Activated T-cell treated with anti-CD3 and anti-CD28 coated beads for 1 hour (primary cell): ENCODE measurements around the gene MPPED1.

Experiments used
- DNase-seq: peaks from one replicate; pipeline ENCODE4 v3.0.0-alpha.2; 2020; ENCODE audit warnings: low read depth

Gene MPPED1

GRCh38 chr22:43431808-43432554 lies 20.2 kb downstream of the MPPED1 start:
- no peak for DNase-seq

- DNase-seq, result no peak
Measured at GRCh38 chr22:43432883-43433415, 21.1 kb downstream of the MPPED1 start.

GRCh38 chr22:43433451-43434274 lies 21.8 kb downstream of the MPPED1 start:
- no peak for DNase-seq

- DNase-seq, result no peak
Measured at GRCh38 chr22:43434275-43434927, 22.6 kb downstream of the MPPED1 start.

GRCh38 chr22:43434928-43435311 lies 23.1 kb downstream of the MPPED1 start:
- no peak for DNase-seq

GRCh38 chr22:43435851-43436811 lies 24.3 kb downstream of the MPPED1 start:
- DNase-seq, result no peak

GRCh38 chr22:43436868-43437267 lies 25.1 kb downstream of the MPPED1 start:
- DNase-seq, result no peak

- no peak for DNase-seq
Measured at GRCh38 chr22:43437871-43438475, 26.2 kb downstream of the MPPED1 start.

GRCh38 chr22:43438666-43439347 lies 27.0 kb downstream of the MPPED1 start:
- no peak for DNase-seq

- no peak for DNase-seq
Measured at GRCh38 chr22:43439368-43440103, 27.7 kb downstream of the MPPED1 start.

- no peak for DNase-seq
Measured at GRCh38 chr22:43440104-43440387, 28.2 kb downstream of the MPPED1 start.

- DNase-seq, result no peak
Measured at GRCh38 chr22:43440556-43440955, 28.7 kb downstream of the MPPED1 start.

- DNase-seq, result no peak
Measured at GRCh38 chr22:43441216-43441615, 29.4 kb downstream of the MPPED1 start.

GRCh38 chr22:43441751-43442150 lies 29.9 kb downstream of the MPPED1 start:
- DNase-seq, result no peak

GRCh38 chr22:43442386-43443151 lies 30.8 kb downstream of the MPPED1 start:
- DNase-seq, result no peak

- no peak for DNase-seq
Measured at GRCh38 chr22:43443152-43443471, 31.3 kb downstream of the MPPED1 start.

- no peak for DNase-seq
Measured at GRCh38 chr22:43446037-43446803, 34.4 kb downstream of the MPPED1 start.

- DNase-seq, result no peak
Measured at GRCh38 chr22:43446916-43447315, 35.1 kb downstream of the MPPED1 start.

GRCh38 chr22:43447380-43447779 lies 35.6 kb downstream of the MPPED1 start:
- no peak for DNase-seq
